Thymus (tissue), 11 donors: Measurements from ENCODE around the gene CHKA. TPM values are rescaled to one million over a fixed set of nuclear protein-coding genes. Genes with fewer than 3 reads are reported as not detected.

Experiments used
- DNase-seq, 9 donors: peaks; one replicate each; pipeline ENCODE4 v3.0.0-alpha.2; 2013; ENCODE audit warnings: low spot score in 9 of 9, low read depth in 6 of 9, missing footprints in 1 of 9
- H3K27ac ChIP-seq, 2 donors: one replicate each; pipeline ENCODE4 v1.5.1; 2013; ENCODE audit warnings: control low read depth in 1 of 2, low read depth in 1 of 2, low read length in 1 of 2, mild to moderate bottlenecking in 1 of 2, moderate library complexity in 1 of 2
- H3K27me3 ChIP-seq, 2 donors: one replicate each; pipeline ENCODE4 v1.5.1; 2013; ENCODE audit warnings: low read length in 1 of 2; ENCODE audit not compliant: control insufficient read depth in 2 of 2, insufficient read depth in 1 of 2
- H3K36me3 ChIP-seq, 2 donors: one replicate each; pipeline ENCODE4 v1.5.1; 2013; ENCODE audit warnings: low read length in 1 of 2, mild to moderate bottlenecking in 1 of 2, moderate library complexity in 1 of 2; ENCODE audit not compliant: control insufficient read depth in 2 of 2, insufficient read depth in 2 of 2
- H3K4me1 ChIP-seq, 2 donors: one replicate each; pipeline ENCODE4 v1.5.1; 2013; ENCODE audit warnings: low read length in 2 of 2; ENCODE audit not compliant: control insufficient read depth in 2 of 2, insufficient read depth in 2 of 2
- H3K4me3 ChIP-seq, 2 donors: one replicate each; pipeline ENCODE4 v1.5.1; 2013; ENCODE audit warnings: low read length in 2 of 2, control low read depth in 1 of 2, mild to moderate bottlenecking in 1 of 2
- H3K9me3 ChIP-seq, 2 donors: one replicate each; pipeline ENCODE4 v1.5.1; 2013; ENCODE audit warnings: low read length in 1 of 2, mild to moderate bottlenecking in 1 of 2; ENCODE audit not compliant: control insufficient read depth in 2 of 2, insufficient read depth in 1 of 2
- WGBS: extraction: QIAGEN DNeasy Blood & Tissue Kit; methylation state at CpG from one replicate; pipeline ENCODE4 v1.1.7; 2013; 5-methylcytosine and 5-hydroxymethylcytosine counted together
- polyA plus RNA-seq: library from polyadenylated mRNA; stranded (reverse); fragments of 200-250 nt; gene quantifications from one replicate; pipeline ENCODE4 v1.2.3, GENCODE V29; 2013
- total RNA-seq: library from RNA; stranded (reverse); fragments of 120-200 nt; gene quantifications from one replicate; pipeline ENCODE4 v1.2.4, GENCODE V29; 2013
- donor health status: healthy.

The CHKA gene
- total and polyA plus RNA-seq, 2 donors: 8.7 to 46.0 TPM

DNA sequence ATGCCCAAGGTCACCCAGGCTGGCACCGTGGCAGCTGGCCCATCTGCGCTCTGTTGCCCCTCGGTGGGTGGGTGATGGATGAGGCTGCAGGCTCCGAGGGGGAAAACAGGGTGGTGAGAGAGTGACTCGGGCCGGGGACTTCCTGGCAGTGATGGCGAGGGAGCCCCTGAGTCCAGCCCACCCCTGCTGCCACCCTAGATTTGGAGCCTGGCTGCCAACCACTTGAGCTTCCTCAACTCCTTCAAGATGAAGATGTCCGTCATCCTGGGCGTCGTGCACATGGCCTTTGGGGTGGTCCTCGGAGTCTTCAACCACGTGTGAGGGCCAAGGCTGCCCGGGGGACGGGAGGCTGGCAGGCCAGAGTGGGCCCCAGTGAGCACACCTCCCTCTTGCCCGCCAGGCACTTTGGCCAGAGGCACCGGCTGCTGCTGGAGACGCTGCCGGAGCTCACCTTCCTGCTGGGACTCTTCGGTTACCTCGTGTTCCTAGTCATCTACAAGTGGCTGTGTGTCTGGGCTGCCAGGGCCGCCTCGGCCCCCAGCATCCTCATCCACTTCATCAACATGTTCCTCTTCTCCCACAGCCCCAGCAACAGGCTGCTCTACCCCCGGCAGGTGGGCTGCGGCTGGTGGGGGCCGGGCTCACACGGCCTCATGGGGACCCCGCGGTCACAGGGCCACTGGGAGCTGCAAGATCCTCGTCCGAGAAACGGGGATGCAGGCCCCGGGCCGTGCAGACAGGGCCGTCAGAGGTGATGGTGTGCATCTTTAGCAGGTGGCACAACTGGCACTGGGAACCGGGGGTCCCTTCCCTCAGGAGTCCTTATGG, 72.3 kb downstream of the CHKA start:
- Histone ChIP-seq H3K36me3 (peaks cover 54 to 86% of the 10 kb centered on the region in 2 donors), H3K4me1 (no peaks in the 10 kb centered on the region), H3K9me3 (no peaks in the 10 kb centered on the region), H3K27me3 (no peaks in the 10 kb centered on the region), H3K4me3 (no peak overlapping the region), H3K27ac (no peak overlapping the region)
- DNase-seq: no peak
- WGBS: 97% methylated on average over 35 of the region's 35 CpGs

DNA sequence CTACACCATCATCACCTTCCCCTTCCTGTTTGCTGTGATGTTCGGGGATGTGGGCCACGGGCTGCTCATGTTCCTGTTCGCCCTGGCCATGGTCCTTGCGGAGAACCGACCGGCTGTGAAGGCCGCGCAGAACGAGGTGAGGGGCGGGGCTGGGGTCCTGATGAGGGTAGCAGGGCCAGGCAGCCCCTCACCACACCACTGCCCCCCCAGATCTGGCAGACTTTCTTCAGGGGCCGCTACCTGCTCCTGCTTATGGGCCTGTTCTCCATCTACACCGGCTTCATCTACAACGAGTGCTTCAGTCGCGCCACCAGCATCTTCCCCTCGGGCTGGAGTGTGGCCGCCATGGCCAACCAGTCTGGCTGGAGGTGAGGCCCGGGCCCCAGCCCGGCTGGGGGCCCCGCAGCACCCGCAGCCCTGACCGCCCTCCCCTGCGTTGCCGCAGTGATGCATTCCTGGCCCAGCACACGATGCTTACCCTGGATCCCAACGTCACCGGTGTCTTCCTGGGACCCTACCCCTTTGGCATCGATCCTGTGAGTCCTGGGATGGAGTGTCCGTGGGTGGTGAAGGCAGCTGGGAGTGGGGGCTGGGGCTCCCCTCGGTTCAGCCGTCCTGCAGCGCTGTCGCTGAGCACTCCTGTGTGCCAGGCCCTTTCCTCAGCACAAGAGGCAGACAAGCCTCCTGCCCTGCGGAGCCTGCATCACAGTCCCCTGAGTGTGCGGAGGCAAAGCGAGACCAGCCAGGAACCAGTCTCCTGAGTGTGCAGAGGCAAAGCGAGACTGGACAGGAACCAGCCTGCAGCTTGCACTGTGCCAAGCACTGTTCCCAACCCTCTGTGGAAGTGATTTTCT, 73.5 kb downstream of the CHKA start:
- Histone ChIP-seq H3K27me3 (no peaks in the 10 kb centered on the region), H3K4me3 (no peak overlapping the region), H3K36me3 (peaks cover 49 to 88% of the 10 kb centered on the region in 2 donors), H3K4me1 (no peaks in the 10 kb centered on the region), H3K27ac (no peak overlapping the region), H3K9me3 (no peaks in the 10 kb centered on the region)
- WGBS: 97% methylated on average over 37 of the region's 37 CpGs
- no peak for DNase-seq

DNA sequence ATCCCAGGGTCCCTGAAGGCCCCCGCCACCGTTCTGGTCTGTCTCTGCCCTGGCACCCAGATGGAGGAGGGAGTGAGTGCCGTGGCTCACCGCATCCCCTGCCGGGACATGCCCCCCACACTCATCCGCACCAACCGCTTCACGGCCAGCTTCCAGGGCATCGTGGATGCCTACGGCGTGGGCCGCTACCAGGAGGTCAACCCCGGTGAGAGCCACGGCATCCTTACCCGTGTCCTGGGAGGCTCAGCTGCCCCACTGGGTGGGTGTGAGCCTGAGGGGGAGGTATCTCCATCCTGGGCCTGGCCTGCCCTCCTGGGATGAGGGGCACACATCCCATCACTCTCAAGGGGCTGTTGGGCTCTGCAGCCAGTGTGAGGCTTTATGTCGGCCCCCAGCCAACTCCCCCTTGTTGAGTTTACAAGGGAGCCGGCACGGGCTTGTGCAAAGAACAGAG, 76.3 kb downstream of the CHKA start:
- Histone ChIP-seq H3K27me3 (no peaks in the 10 kb centered on the region), H3K36me3 (peaks cover 34 to 72% of the 10 kb centered on the region in 2 donors), H3K9me3 (peaks cover 0 to 1% of the 10 kb centered on the region in 2 donors), H3K4me3 (no peak overlapping the region), H3K27ac (no peak overlapping the region), H3K4me1 (peaks cover 5 to 22% of the 10 kb centered on the region in 2 donors)
- DNase-seq: no peak
- 96% methylated on average over 18 of the region's 18 CpGs for WGBS

- Histone ChIP-seq H3K4me1 (peaks cover 10 to 28% of the 10 kb centered on the region in 2 donors), H3K27ac (no peak overlapping the region), H3K4me3 (no peak overlapping the region), H3K36me3 (peaks cover 28 to 66% of the 10 kb centered on the region in 2 donors), H3K9me3 (peaks cover 0 to 4% of the 10 kb centered on the region in 2 donors), H3K27me3 (no peaks in the 10 kb centered on the region)
- 96% methylated on average over 24 of the region's 24 CpGs for WGBS
- DNase-seq: no peak
These were observed 76.9 kb downstream of the CHKA start for GRCh38 chr11:68044145-68044813.

DNA sequence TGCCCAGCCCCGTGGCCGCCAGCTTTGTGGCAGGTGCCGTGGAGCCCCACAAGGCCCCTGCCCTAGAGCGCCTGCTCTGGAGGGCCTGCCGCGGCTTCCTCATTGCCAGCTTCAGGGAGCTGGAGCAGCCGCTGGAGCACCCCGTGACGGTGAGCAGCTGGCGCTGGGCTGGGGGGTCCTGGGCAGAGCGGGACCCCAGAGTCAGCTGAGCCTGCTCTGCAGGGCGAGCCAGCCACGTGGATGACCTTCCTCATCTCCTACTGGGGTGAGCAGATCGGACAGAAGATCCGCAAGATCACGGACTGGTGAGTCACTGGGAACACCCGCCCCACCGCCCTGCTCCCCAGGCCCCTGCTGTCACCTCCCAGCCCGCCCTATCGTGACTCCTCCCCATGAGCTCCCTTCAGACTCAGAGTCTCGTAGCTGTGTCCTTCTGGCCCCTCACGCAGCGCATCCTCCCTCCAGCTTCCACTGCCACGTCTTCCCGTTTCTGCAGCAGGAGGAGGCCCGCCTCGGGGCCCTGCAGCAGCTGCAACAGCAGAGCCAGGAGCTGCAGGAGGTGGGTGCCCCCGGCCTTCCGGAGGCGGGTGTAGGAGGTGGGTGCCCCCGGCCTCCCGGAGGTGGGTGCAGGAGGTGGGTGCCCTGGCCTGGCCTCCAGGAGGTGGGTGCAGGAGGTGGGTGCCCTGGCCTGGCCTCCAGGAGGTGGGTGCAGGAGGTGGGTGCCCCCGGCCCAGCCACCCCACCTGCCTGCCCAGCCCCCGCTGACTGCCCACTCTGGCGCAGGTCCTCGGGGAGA, 77.6 kb downstream of the CHKA start:
- H3K36me3 ChIP-seq: peaks cover 21 to 58% of the 10 kb centered on the region in 2 donors
- peaks cover 16 to 33% of the 10 kb centered on the region in 2 donors for H3K4me1 ChIP-seq
- H3K27ac ChIP-seq: no peak overlapping the region
- H3K27me3 ChIP-seq: no peaks in the 10 kb centered on the region
- 97% methylated on average over 36 of the region's 36 CpGs for WGBS
- no peak overlapping the region for H3K4me3 ChIP-seq
- DNase-seq: no peak
- H3K9me3 ChIP-seq: peaks cover 0 to 4% of the 10 kb centered on the region in 2 donors

DNA sequence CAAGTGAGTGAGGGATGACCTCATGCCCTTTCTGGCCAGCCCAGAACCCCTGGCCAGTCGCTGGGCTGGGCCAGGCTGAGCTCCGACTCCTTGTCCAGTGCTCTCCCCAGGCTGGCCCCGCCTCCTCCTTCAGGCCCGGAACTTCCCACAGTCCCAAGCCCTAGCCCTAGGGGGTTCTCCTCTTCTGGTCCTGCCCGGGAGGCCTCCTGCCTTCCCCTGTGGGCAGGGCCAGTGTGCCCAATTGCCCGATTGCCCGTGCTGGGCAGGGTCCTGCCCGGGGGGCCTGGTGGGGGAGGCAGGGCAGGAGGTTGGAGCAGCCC, 78.2 kb downstream of the CHKA start:
- Histone ChIP-seq H3K4me3 (no peak overlapping the region), H3K9me3 (peaks cover 0 to 4% of the 10 kb centered on the region in 2 donors), H3K4me1 (peaks cover 17 to 38% of the 10 kb centered on the region in 2 donors), H3K27ac (no peak overlapping the region), H3K36me3 (peaks cover 20 to 56% of the 10 kb centered on the region in 2 donors), H3K27me3 (no peaks in the 10 kb centered on the region)
- 95% methylated on average over 8 of the region's 8 CpGs for WGBS
- DNase-seq: no peak

DNA sequence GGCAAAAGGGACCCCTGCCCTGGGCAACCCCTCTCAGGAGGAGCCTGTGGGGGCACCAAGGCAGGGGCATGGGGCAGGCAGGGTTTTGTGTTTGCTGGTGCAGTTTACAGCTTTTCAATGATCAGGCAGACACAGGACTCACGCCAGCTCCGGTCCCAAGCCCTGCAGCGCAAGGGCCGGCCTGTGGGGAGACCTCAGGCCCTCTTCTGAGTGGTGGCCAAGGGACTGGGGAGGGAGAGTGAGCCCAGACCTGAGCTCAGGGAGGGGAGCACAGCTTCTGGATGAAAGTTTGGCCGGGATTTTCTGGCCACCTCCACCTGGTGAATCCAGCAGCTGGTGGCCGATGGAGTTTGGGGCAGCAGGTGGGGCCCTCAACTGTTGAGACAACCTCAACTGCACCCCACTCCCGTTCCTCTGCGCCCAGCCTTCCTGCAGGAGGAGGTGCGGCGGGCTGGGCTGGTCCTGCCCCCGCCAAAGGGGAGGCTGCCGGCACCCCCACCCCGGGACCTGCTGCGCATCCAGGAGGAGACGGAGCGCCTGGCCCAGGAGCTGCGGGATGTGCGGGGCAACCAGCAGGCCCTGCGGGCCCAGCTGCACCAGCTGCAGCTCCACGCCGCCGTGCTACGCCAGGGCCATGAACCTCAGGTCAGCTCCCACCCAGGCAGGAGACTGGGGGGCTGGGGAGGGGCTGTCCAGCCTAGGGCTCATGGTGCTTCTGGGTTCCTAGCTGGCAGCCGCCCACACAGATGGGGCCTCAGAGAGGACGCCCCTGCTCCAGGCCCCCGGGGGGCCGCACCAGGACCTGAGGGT, 78.8 kb downstream of the CHKA start:
- no peak for DNase-seq
- H3K36me3 ChIP-seq: peaks cover 20 to 50% of the 10 kb centered on the region in 2 donors
- 98% methylated on average over 27 of the region's 27 CpGs for WGBS
- H3K9me3 ChIP-seq: peaks cover 0 to 4% of the 10 kb centered on the region in 2 donors
- H3K27ac ChIP-seq: no peak overlapping the region
- peaks cover 17 to 43% of the 10 kb centered on the region in 2 donors for H3K4me1 ChIP-seq
- no peak overlapping the region for H3K4me3 ChIP-seq
- H3K27me3 ChIP-seq: no peaks in the 10 kb centered on the region
